Sigmoid colon (tissue), 7 donors: ENCODE results near the gene SLF2. TPM values are rescaled to one million over a fixed set of nuclear protein-coding genes. Genes with fewer than 3 reads are reported as not detected.

Source experiments
- DNase-seq: peaks from one replicate; pipeline ENCODE4 v3.0.0-alpha.2; 2019
- H3K27ac ChIP-seq, 4 donors: fragments of 200-600 bp; sonication (generic); one replicate each; pipeline ENCODE4 v1.5.1; 2016 to 2019; ENCODE audit warnings: mild to moderate bottlenecking in 1 of 4
- H3K27me3 ChIP-seq, 3 donors: fragments of 200-600 bp; sonication (generic); one replicate each; pipeline ENCODE4 v1.5.1; 2019; ENCODE audit warnings: mild to moderate bottlenecking in 1 of 3
- H3K36me3 ChIP-seq, 4 donors: fragments of 200-600 bp; sonication (generic); one replicate each; pipeline ENCODE4 v1.5.1; 2016 to 2019
- H3K4me1 ChIP-seq, 4 donors: fragments of 200-600 bp; sonication (generic); one replicate each; pipeline ENCODE4 v1.5.1; 2017 to 2019
- H3K4me3 ChIP-seq, 4 donors: fragments of 200-600 bp; sonication (generic); one replicate each; pipeline ENCODE4 v1.5.1; 2017 to 2019; ENCODE audit warnings: mild to moderate bottlenecking in 2 of 4, moderate library complexity in 1 of 4
- H3K9me3 ChIP-seq, 4 donors: fragments of 200-600 bp in 3 of 4; sonication (generic) in 3 of 4; one replicate each; pipeline versions ENCODE4 v1.5.1 to v1.6.1; 2013 to 2019
- CTCF ChIP-seq, 4 experiments: fragments of 450-650 bp in 3 of 4; fragments of 200-600 bp in 1 of 4; IDR thresholded peaks; one replicate each; pipeline ENCODE4 v1.5.1; 2016 to 2019; ENCODE audit warnings: antibody characterized with exemption in 4 of 4, mild to moderate bottlenecking in 3 of 4, moderate library complexity in 2 of 4
- EP300 ChIP-seq, 4 donors: sonication (generic); formaldehyde crosslinking; IDR thresholded peaks; one replicate each; pipeline ENCODE4 v1.6.1; 2017; ENCODE audit warnings: antibody characterized with exemption in 4 of 4
- POLR2A ChIP-seq, 2 donors: fragments of 450-650 bp; IDR thresholded peaks; one replicate each; pipeline ENCODE4 v1.6.1; 2016; ENCODE audit warnings: antibody characterized with exemption in 2 of 2, mild to moderate bottlenecking in 2 of 2, moderate library complexity in 2 of 2
- POLR2AphosphoS5 ChIP-seq, 4 donors: sonication (generic); formaldehyde crosslinking; IDR thresholded peaks; one replicate each; pipeline ENCODE4 v1.6.1; 2017; ENCODE audit warnings: antibody characterized with exemption in 4 of 4
- WGBS, 2 donors: extraction: QIAGEN DNeasy Blood & Tissue Kit; methylation state at CpG; one replicate each; pipeline ENCODE4 v1.1.7; 2013; 5-methylcytosine and 5-hydroxymethylcytosine counted together
- intact Hi-C: fragments of 100-400 bp; cut with DNase I; formaldehyde crosslinking; loops from one replicate; pipeline ENCODE4 v1.15.1; 2023
- polyA plus RNA-seq, 3 donors: library from polyadenylated mRNA; stranded (reverse); fragments of 200-250 nt; gene quantifications; one replicate each; pipeline ENCODE4 v1.2.3, GENCODE V29; 2013
- total RNA-seq, 4 donors: library from RNA; depleted of rRNA; stranded (reverse); fragments of >200 nt; gene quantifications; one replicate each; pipeline ENCODE4 v1.1.0, GENCODE V29; 2016
- donor health status: healthy with polysubstance abuse.
- donor health status: Bipolar disorder and iron deficiency.
- donor health status: healthy.

The SLF2 gene
- total and polyA plus RNA-seq, 7 donors = 3.2 to 49.9 (median 31.8) TPM

DNA sequence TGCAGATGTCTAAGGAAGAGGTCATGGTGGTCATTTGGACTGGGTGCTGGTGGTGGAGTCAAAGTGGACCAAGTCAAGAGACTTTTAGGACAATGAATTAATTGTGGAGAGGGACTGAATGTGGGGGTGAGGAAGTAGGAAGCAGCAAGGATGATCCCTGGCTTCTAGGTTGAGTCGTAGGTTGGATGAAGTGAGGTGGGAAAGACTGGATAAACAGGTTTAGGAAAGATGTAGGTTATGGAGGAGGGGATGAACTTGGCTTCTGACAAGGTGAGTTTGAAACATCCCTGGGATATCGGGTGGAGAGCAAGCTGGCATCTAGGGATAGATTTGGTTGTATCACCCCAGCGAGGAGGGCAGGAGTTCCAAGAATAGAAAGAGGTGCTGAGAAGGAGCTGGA is 64.1 kb downstream of the SLF2 start:
- intact Hi-C loops = no loop called here
- 64 to 81% methylated on average over 3 of the region's 3 CpGs for WGBS, 2 donors

GRCh38 chr10:100977436-100977835 is 64.7 kb downstream of the SLF2 start:
- 84 to 89% methylated on average over 6 of the region's 6 CpGs for WGBS, 2 donors
- no peaks in the 10 kb centered on the region for H3K4me1 ChIP-seq
- intact Hi-C loops = no loop called here
- H3K4me3 ChIP-seq = no peak overlapping the region
- no peak for TF ChIP-seq EP300 (IDR thresholded peaks at IDR 0.05)
- TF ChIP-seq CTCF (IDR thresholded peaks at IDR 0.05) = no peak
- TF ChIP-seq POLR2A (IDR thresholded peaks at IDR 0.05) = no peak
- no peak for TF ChIP-seq POLR2AphosphoS5 (IDR thresholded peaks at IDR 0.05)
- no peaks in the 10 kb centered on the region for H3K9me3 ChIP-seq
- peak; percentile 13 for DNase-seq
- H3K27me3 ChIP-seq = no peaks in the 10 kb centered on the region
- peaks cover 5 to 35% (median 8%) of the 10 kb centered on the region in 4 donors for H3K36me3 ChIP-seq
- no peak overlapping the region for H3K27ac ChIP-seq

More for the DNA sequence above, 64.1 kb downstream of the SLF2 start:
- Histone ChIP-seq H3K27ac (no peak overlapping the region), H3K27me3 (no peaks in the 10 kb centered on the region), H3K9me3 (no peaks in the 10 kb centered on the region), H3K4me3 (no peak overlapping the region), H3K36me3 (peaks cover 5 to 30% (median 8%) of the 10 kb centered on the region in 4 donors), H3K4me1 (no peaks in the 10 kb centered on the region)
- no peak for TF ChIP-seq POLR2A (IDR thresholded peaks at IDR 0.05)
- TF ChIP-seq EP300 (IDR thresholded peaks at IDR 0.05) = no peak
- no peak for TF ChIP-seq CTCF (IDR thresholded peaks at IDR 0.05)
- TF ChIP-seq POLR2AphosphoS5 (IDR thresholded peaks at IDR 0.05) = no peak
- DNase-seq = no peak

GRCh38 chr10:100978121-100978900 is 65.5 kb downstream of the SLF2 start:
- WGBS, 2 donors = 91 to 95% methylated on average over 13 of the region's 13 CpGs
- Histone ChIP-seq H3K9me3 (no peaks in the 10 kb centered on the region), H3K27me3 (no peaks in the 10 kb centered on the region), H3K4me1 (no peaks in the 10 kb centered on the region), H3K36me3 (peaks cover 5 to 41% (median 8%) of the 10 kb centered on the region in 4 donors), H3K4me3 (no peak overlapping the region), H3K27ac (no peak overlapping the region)
- peak; percentile 46 for DNase-seq
- intact Hi-C loops = no loop called here
- TF ChIP-seq POLR2AphosphoS5 (IDR thresholded peaks at IDR 0.05) = no peak
- TF ChIP-seq POLR2A (IDR thresholded peaks at IDR 0.05) = no peak
- no peak for TF ChIP-seq EP300 (IDR thresholded peaks at IDR 0.05)
- TF ChIP-seq CTCF (IDR thresholded peaks at IDR 0.05) = no peak

DNA sequence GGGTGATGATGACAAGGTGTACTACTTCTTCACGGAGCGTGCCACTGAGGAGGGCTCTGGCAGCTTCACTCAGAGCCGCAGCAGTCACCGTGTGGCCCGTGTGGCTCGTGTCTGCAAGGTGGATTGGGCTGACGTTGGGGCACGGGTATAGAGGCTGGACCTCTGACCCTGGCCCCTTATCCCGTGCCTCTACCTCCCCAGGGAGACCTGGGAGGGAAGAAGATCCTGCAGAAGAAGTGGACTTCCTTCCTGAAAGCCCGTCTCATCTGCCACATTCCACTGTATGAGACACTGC is 66.1 kb downstream of the SLF2 start:
- 84 to 91% methylated on average over 10 of the region's 10 CpGs for WGBS, 2 donors
- DNase-seq = peak; percentile 36

More for the DNA sequence above, 66.1 kb downstream of the SLF2 start:
- no peaks in the 10 kb centered on the region for H3K4me1 ChIP-seq
- H3K27me3 ChIP-seq = no peaks in the 10 kb centered on the region
- no peak overlapping the region for H3K27ac ChIP-seq
- H3K36me3 ChIP-seq = peaks cover 5 to 47% (median 8%) of the 10 kb centered on the region in 4 donors
- H3K4me3 ChIP-seq = no peak overlapping the region
- intact Hi-C loops = no loop called here
- H3K9me3 ChIP-seq = no peaks in the 10 kb centered on the region
- TF ChIP-seq POLR2A (IDR thresholded peaks at IDR 0.05) (no peak), EP300 (IDR thresholded peaks at IDR 0.05) (no peak), CTCF (IDR thresholded peaks at IDR 0.05) (no peak), POLR2AphosphoS5 (IDR thresholded peaks at IDR 0.05) (no peak)
